OCI-LY7 (cell line): ENCODE data around the gene CIAO2B. TPM values are rescaled to one million over a fixed set of nuclear protein-coding genes. Genes with fewer than 3 reads are reported as not detected.

Experiments
- BruUV-seq: library from RNA; stranded (reverse); fragments of 400-500 nt; replicated peaks from 2 replicates; lab custom pipeline; 2021; lab: Mats Ljungman, UMichigan
- CTCF ChIA-PET: fragments of 300-600 bp; sonication (Branson Sonifier 250); formaldehyde crosslinking; loops from one replicate; lab custom pipeline; 2022; ENCODE audit warnings: antibody characterized with exemption; ENCODE audit not compliant: unreplicated experiment; lab: Charles Lee
- POLR2A ChIA-PET: fragments of 300-600 bp; sonication (Branson Sonifier 250); formaldehyde crosslinking; loops from one replicate; lab custom pipeline; 2022; ENCODE audit warnings: antibody characterized with exemption; lab: Charles Lee
- DNase-seq: peaks from one replicate; pipeline ENCODE4 v3.0.0-alpha.2; 2015; ENCODE audit warnings: low spot score
- H2AFZ ChIP-seq: fragments of 200-600 bp; sonication (generic), shearing (Covaris generic); 2 replicates; pipeline ENCODE4 v1.6.1; 2014; ENCODE audit warnings: mild to moderate bottlenecking, antibody characterized with exemption, low read length, moderate library complexity
- H3K27ac ChIP-seq: fragments of 200-600 bp; sonication (generic); 2 replicates; pipeline ENCODE4 v1.5.1; 2014; ENCODE audit warnings: mixed run types, low read depth, mild to moderate bottlenecking, moderate library complexity, low read length, inconsistent platforms; ENCODE audit not compliant: poor library complexity, severe bottlenecking
- H3K36me3 ChIP-seq: fragments of 200-600 bp; sonication (generic); 2 replicates; pipeline ENCODE4 v1.6.1; 2014; ENCODE audit warnings: mild to moderate bottlenecking, antibody characterized with exemption, low read length, moderate library complexity, mixed read lengths; ENCODE audit not compliant: insufficient read depth
- H3K4me1 ChIP-seq: fragments of 200-600 bp; sonication (generic); 2 replicates; pipeline ENCODE4 v1.5.1; 2014; ENCODE audit warnings: mild to moderate bottlenecking, low read length; ENCODE audit not compliant: insufficient read depth, poor library complexity, severe bottlenecking
- H3K4me2 ChIP-seq: fragments of 200-600 bp; sonication (generic); 2 replicates; pipeline ENCODE4 v1.6.1; 2014; ENCODE audit warnings: mild to moderate bottlenecking, low read length
- H3K4me3 ChIP-seq: fragments of 200-600 bp; sonication (generic); 2 replicates; pipeline ENCODE4 v1.5.1; 2014; ENCODE audit warnings: mild to moderate bottlenecking, low read depth, low read length; ENCODE audit not compliant: poor library complexity, severe bottlenecking
- H3K79me2 ChIP-seq: fragments of 200-600 bp; sonication (generic); 2 replicates; pipeline ENCODE4 v1.6.1; 2016; ENCODE audit warnings: low read depth, mild to moderate bottlenecking, low read length, moderate library complexity, mixed read lengths; ENCODE audit not compliant: insufficient read depth
- H3K9me2 ChIP-seq: fragments of 200-600 bp; sonication (generic); 2 replicates; pipeline ENCODE4 v1.6.1; 2016; ENCODE audit warnings: mild to moderate bottlenecking, low read length, mixed read lengths; ENCODE audit not compliant: insufficient read depth
- H3K9me3 ChIP-seq: fragments of 200-600 bp; sonication (generic); 2 replicates; pipeline ENCODE4 v1.6.1; 2014; ENCODE audit warnings: mild to moderate bottlenecking, mixed run types, low read length, mixed read lengths
- H4K20me1 ChIP-seq: fragments of 200-600 bp; sonication (generic); 2 replicates; pipeline ENCODE4 v1.6.1; 2014; ENCODE audit warnings: mild to moderate bottlenecking, antibody characterized with exemption, low read length, moderate library complexity, mixed read lengths; ENCODE audit not compliant: insufficient read depth
- EZH2phosphoT487 ChIP-seq: fragments of 200-600 bp; sonication (generic); IDR thresholded peaks from 2 replicates; pipeline ENCODE4 v1.6.1; 2018; ENCODE audit warnings: low read depth, borderline replicate concordance, mild to moderate bottlenecking, mixed run types, antibody characterized with exemption, low read length, moderate library complexity, mixed read lengths
- intact Hi-C: fragments of 100-400 bp; cut with micrococcal nuclease; formaldehyde crosslinking; loops from one replicate; pipeline ENCODE4 v1.10.0; 2022; ENCODE audit not compliant: unreplicated experiment
- total RNA-seq, 2 experiments: library from RNA; depleted of rRNA in 1 of 2; stranded (reverse); fragments of >200 nt in 1 of 2; shearing (Covaris generic) in 1 of 2; gene quantifications; 2 replicates each; pipeline ENCODE4 v1.2.3, GENCODE V29; 2014 to 2022
- TF ChIP-seq, protein P1 (sequence below): fragments of 200-600 bp; sonication (generic); conservative IDR thresholded peaks from 2 replicates; pipeline ENCODE4 v1.5.1; 2014; ENCODE audit warnings: mild to moderate bottlenecking, antibody characterized with exemption, low read length, moderate library complexity, mixed read lengths

The CIAO2B gene
- total RNA-seq, 2 experiments from 2014 or later: 76.4 to 133 TPM

GRCh38 chr16:66899945-66900710 is 34.1 kb downstream of the CIAO2B start:
- ChIA-PET POLR2A (no interaction called here), CTCF (no interaction called here)
- H3K36me3 ChIP-seq: no peaks in the 10 kb centered on the region
- intact Hi-C loops: loop anchor here (5.0 kb wide), 2 partner anchors 32 to 52 kb away; partner anchors contain the start of gene CIAO2B
- no peaks in the 10 kb centered on the region for H3K9me2 ChIP-seq
- H3K4me1 ChIP-seq: no peaks in the 10 kb centered on the region
- no peaks in the 10 kb centered on the region for H3K9me3 ChIP-seq
- DNase-seq: no peak
- TF ChIP-seq, protein P1, sequence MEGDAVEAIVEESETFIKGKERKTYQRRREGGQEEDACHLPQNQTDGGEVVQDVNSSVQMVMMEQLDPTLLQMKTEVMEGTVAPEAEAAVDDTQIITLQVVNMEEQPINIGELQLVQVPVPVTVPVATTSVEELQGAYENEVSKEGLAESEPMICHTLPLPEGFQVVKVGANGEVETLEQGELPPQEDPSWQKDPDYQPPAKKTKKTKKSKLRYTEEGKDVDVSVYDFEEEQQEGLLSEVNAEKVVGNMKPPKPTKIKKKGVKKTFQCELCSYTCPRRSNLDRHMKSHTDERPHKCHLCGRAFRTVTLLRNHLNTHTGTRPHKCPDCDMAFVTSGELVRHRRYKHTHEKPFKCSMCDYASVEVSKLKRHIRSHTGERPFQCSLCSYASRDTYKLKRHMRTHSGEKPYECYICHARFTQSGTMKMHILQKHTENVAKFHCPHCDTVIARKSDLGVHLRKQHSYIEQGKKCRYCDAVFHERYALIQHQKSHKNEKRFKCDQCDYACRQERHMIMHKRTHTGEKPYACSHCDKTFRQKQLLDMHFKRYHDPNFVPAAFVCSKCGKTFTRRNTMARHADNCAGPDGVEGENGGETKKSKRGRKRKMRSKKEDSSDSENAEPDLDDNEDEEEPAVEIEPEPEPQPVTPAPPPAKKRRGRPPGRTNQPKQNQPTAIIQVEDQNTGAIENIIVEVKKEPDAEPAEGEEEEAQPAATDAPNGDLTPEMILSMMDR: no peak
- TF ChIP-seq EZH2phosphoT487: no peak
- no peak overlapping the region for H3K4me2 ChIP-seq
- H3K79me2 ChIP-seq: no peaks in the 10 kb centered on the region
- BruUV-seq: no TSS peak
- H3K27ac ChIP-seq: no peak overlapping the region
- H2AFZ ChIP-seq: no peak overlapping the region
- no peak overlapping the region for H3K4me3 ChIP-seq
- H4K20me1 ChIP-seq: no peaks in the 10 kb centered on the region

- ChIA-PET CTCF (no interaction called here), POLR2A (no interaction called here)
- Histone ChIP-seq H3K9me3 (no peaks in the 10 kb centered on the region), H3K4me1 (no peaks in the 10 kb centered on the region), H3K9me2 (no peaks in the 10 kb centered on the region), H3K4me3 (no peak overlapping the region), H3K79me2 (no peaks in the 10 kb centered on the region), H3K36me3 (no peaks in the 10 kb centered on the region), H2AFZ (no peak overlapping the region), H3K4me2 (no peak overlapping the region), H4K20me1 (no peaks in the 10 kb centered on the region), H3K27ac (no peak overlapping the region)
- TF ChIP-seq, protein P1: no peak
- no peak for TF ChIP-seq EZH2phosphoT487
- intact Hi-C loops: loop anchor here (5.0 kb wide), 2 partner anchors 33 to 53 kb away; partner anchors contain the start of gene CIAO2B
- no TSS peak for BruUV-seq
- no peak for DNase-seq
These were observed 34.8 kb downstream of the CIAO2B start for GRCh38 chr16:66899310-66899944.

GRCh38 chr16:66898933-66899309 is 35.3 kb downstream of the CIAO2B start:
- H4K20me1 ChIP-seq: no peaks in the 10 kb centered on the region
- no peaks in the 10 kb centered on the region for H3K9me3 ChIP-seq
- H2AFZ ChIP-seq: no peak overlapping the region
- ChIA-PET CTCF (no interaction called here), POLR2A (no interaction called here)
- no peaks in the 10 kb centered on the region for H3K9me2 ChIP-seq
- H3K4me2 ChIP-seq: no peak overlapping the region
- H3K79me2 ChIP-seq: no peaks in the 10 kb centered on the region
- H3K27ac ChIP-seq: no peak overlapping the region
- TF ChIP-seq EZH2phosphoT487: no peak
- TF ChIP-seq, protein P1: no peak
- no peaks in the 10 kb centered on the region for H3K36me3 ChIP-seq
- no peaks in the 10 kb centered on the region for H3K4me1 ChIP-seq
- intact Hi-C loops: loop anchor here (5.0 kb wide), 2 partner anchors 33 to 53 kb away; partner anchors contain the start of gene CIAO2B
- BruUV-seq: no TSS peak
- no peak overlapping the region for H3K4me3 ChIP-seq
- DNase-seq: no peak
